GM18907 (cell line): Measurements from ENCODE around the gene QRICH2.
"Not testable (repeated sequence)": the region's sequence is repeated elsewhere in the genome, so short reads cannot be mapped to it uniquely, and the experiment has no call there.

Experiments used
- ATAC-seq: cut with Tn5 transposase; IDR thresholded peaks from one replicate; pipeline ENCODE4 v1.9.1; 2021; ENCODE audit warnings: mild to moderate bottlenecking, moderate library complexity; ENCODE audit not compliant: unreplicated experiment

The QRICH2 gene, protein sequence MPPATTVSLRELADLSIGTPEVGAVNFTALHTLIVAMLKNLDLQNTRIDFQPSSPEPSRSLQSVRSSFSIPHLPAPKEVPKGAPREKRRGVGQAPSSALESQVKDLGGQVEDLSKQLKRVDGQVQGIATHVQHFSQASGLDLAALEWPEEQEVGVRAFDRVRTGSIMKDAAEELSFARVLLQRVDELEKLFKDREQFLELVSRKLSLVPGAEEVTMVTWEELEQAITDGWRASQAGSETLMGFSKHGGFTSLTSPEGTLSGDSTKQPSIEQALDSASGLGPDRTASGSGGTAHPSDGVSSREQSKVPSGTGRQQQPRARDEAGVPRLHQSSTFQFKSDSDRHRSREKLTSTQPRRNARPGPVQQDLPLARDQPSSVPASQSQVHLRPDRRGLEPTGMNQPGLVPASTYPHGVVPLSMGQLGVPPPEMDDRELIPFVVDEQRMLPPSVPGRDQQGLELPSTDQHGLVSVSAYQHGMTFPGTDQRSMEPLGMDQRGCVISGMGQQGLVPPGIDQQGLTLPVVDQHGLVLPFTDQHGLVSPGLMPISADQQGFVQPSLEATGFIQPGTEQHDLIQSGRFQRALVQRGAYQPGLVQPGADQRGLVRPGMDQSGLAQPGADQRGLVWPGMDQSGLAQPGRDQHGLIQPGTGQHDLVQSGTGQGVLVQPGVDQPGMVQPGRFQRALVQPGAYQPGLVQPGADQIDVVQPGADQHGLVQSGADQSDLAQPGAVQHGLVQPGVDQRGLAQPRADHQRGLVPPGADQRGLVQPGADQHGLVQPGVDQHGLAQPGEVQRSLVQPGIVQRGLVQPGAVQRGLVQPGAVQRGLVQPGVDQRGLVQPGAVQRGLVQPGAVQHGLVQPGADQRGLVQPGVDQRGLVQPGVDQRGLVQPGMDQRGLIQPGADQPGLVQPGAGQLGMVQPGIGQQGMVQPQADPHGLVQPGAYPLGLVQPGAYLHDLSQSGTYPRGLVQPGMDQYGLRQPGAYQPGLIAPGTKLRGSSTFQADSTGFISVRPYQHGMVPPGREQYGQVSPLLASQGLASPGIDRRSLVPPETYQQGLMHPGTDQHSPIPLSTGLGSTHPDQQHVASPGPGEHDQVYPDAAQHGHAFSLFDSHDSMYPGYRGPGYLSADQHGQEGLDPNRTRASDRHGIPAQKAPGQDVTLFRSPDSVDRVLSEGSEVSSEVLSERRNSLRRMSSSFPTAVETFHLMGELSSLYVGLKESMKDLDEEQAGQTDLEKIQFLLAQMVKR (N-terminal part only)

GRCh38 chr17:76307966-76308338 lies at the start of gene QRICH2:
Gene QRICH2, minus strand, starts transcription at chr17:76308276. Its CDS starts 278 bp downstream, at chr17:76307998.
- no peak for ATAC-seq

DNA sequence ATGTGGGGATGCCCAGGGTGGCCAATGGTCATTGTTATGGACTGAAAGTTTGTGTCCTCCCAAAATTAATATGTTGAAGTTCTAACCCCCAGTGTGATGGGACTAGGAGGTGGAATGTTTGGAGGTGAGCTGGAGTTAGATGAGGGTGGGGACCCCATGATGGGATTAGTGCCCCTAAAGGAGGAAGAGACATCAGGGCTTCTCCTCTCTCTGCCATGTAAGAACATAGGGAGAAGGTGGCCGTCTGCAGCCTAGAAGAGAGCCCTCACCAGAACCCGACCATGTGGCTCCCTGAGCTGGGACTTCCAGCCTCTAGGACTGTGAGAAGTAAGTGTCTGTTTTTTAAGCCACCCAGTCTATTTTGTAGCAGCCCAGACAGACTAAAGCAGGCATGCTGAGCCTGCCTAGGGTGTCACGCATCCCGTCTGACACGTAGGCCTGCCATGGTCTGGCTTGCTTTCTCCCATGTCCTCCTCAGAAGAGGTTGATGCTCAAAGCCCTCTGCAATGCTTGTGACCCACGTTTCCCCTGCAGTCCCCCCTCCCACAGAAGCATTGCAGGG lies 49.6 kb upstream of the QRICH2 start:
- no peak for ATAC-seq

DNA sequence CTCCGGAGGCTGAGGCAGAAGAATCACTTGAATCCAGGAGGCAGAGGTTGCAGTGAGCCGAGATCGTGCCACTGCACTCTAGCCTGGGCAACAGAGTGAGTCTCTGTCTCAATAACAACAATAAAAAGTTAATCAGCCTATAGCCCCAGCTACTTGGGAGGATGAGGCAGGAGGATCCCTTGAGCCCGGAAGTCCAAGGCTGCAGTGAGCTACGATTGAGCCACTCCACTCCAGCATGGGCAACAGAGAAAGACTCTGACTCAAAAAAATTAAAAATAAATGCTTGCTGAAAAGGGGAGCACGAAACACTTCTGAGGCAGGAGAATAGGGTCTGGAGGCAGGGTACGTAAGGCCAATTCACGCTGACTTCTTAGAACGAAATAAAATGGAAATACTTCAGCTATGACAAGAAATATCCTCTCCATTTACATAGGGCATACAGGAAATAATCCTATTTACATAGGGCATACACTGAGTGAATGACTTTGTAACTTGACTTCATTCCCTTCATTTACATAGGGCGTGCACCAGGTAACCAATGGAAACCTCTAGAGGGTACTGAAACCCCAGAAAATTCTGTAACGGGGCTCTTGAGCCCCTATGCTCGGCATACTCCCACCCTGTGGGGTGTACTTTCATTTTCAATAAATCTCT lies 48.9 kb upstream of the QRICH2 start:
- ATAC-seq, result no peak

GRCh38 chr17:76354747-76355310 lies 46.8 kb upstream of the QRICH2 start:
- no peak for ATAC-seq

DNA sequence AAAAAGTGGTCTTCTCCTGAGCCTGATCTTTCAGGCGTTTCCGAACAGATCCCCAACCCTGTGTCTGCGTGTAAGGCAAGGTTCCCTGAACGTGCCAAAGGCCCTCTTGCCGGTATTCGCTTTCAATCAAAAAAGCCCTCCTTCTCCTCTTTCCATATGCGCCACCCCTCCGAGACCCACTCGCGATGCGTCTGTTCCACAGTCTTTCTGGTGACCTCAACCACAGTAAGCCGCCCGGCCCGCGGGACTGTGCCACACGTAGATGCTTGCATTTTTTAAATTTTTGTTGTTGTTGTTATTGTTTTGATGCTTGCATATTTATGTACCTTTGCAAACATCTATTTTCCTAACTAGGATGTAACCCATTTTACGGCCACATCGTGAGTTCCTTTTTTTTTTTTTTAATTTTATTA lies 46.2 kb upstream of the QRICH2 start:
- ATAC-seq, result no peak

GRCh38 chr17:76353599-76354316 lies 45.7 kb upstream of the QRICH2 start, which contains the start of gene PRPSAP1:
Gene PRPSAP1, minus strand, starts transcription at chr17:76353916. Its CDS starts 213 bp downstream, at chr17:76353703.
- ATAC-seq, result peak; percentile 91

DNA sequence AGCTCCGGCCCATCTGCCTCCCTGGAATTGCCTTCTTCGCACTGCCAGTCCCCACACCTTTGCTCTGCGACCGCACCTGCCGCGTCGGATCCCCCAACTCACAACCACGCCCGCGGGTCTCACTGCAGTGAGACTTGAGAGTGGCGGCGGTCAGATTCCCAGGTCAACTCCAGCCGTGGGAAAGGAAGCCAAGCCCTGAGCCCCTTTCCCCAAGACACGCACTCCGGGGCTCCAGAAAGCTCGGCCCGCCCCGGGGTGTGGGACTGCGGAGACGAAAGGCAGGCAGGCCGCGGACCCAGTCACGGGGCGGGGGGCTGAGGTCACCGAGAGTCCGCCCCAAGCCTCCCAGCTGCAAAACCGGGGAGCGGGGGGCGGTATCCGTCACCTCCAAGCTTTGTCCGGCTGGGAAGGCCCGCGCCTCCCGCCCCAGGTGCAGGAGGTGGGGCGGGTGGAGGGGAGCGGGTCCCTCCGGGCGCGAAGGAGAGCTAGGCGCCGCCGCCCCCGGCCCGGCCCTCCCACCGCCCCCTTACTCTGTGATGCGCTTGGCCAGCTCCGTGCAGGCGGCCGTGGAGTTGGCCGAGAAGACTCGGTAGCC lies 45.0 kb upstream of the QRICH2 start:
- ATAC-seq, result peak; percentile 19

GRCh38 chr17:76351526-76352071 lies 43.5 kb upstream of the QRICH2 start:
- no peak for ATAC-seq

DNA sequence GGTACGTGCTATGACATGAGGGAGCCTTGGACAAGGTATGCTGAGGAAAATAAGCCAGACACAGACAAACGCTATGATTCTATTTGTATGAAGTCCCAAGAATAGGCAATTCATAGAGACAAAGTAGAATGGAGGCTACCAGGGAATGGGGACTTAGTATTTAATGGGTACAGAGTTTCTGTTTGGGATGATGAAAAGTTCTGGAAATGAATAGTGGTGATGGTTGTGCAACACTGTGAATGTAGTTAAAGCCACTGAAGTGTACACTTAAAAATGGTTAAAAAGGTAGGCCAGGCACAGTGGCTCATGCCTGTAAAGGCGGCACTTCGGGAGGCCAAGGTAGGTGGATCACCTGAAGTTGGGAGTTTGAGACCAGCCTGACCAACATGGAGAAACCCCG lies 42.4 kb upstream of the QRICH2 start:
- no peak for ATAC-seq

DNA sequence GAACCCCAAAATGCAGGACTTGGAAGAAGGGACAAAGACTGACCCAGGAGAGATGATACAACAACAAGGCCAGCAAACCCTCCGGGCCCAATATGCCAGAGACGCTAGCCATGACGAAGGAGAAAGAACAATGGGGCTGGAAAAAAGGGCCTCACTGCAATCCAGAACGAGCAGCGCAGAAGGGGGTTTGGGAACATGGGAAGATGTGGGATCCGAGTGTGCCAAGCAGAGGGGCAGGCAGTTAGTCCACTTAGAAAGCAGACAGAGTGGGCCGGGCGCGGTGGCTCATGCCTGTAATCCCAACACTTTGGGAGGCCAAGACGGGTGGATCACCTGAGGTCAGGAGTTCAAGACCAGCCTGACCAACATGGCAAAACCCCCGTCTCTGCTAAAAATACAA lies 38.9 kb upstream of the QRICH2 start:
- not testable (repeated sequence) for ATAC-seq

DNA sequence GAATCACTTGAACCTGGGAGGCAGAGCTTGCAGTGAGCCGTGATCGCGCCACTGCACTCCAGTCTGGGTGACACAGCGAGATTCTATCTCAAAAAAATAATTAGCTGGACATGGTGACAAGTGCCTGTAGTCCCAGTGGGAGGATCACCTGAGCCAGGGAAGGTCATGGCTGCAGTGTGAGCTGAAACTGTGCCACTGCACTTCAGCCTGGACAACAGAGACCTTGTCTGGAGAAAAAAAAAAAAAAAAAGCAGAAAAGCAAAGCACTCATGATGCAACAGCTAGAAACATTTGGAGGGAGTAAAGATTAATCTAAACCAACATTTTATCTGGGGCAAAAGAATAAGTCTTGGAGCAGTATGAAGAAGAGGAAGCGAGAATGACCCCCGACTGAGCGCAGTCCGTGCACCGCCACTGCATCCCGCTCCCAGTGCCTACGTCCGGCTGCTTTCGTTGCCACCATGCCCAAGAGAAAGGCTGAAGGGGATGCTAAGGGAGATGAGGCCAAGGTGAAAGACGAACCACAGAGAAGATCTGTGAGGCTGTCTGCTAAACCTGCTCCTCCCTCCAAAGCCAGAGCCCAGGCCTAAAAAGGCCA lies 37.4 kb upstream of the QRICH2 start:
- ATAC-seq, result no peak

DNA sequence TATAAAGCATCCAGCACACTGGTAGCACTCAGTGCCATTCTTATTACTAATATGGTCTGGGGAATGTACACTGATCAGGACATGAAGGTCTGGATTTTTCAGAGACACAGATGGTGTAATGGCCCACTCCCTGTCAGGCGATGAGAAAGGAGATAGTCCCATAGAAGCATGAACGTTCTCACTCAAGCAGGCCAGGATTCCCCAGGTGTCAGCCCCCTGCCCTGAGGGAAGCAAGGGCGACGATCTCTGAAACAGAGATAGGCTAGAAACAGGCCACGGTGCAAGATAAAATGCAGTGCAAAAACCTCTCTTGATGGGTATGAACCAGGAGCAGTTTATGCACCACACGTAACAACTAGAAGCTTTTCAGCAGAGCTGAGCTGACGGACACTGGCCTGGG lies 35.0 kb upstream of the QRICH2 start:
- no peak for ATAC-seq

GRCh38 chr17:76341301-76341700 lies 33.2 kb upstream of the QRICH2 start:
- no peak for ATAC-seq

GRCh38 chr17:76337413-76337777 lies 29.3 kb upstream of the QRICH2 start:
- ATAC-seq, result no peak

DNA sequence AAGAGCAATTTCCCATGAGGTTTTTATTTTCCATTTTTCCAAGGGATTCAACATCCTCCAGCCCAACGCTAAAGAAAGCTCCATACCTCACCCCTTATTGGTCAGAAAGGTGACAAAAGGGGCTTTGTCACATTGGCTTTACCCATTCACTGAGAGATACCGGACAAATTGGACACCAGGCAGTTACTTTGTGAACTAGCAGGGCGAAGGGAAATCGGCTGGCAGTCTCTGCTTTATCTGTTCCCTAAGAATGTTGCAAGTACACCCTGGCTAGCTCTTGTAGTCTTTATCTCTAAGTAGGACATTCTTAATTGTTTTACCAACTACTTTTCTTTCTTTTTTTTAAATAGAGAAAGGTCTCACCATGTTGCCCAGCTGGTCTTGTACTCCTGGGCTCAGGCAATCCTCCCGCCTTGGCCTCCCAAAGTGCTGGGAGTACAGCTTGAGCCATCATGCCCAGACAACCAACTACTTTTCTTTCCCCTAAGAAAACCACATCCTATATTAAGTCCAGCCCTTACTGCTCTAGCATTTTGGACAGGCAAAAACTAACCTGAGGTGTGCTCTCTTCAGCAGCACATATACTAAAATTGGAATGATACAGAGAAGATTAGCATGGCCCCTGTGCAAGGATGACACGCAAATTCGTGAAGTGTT lies 28.8 kb upstream of the QRICH2 start:
- no peak for ATAC-seq

GRCh38 chr17:76335716-76336381 lies 27.8 kb upstream of the QRICH2 start:
- no peak for ATAC-seq
